Glutamatergic neuron (in vitro differentiated cells): Measurements from ENCODE around the gene INPP5F. TPM values are rescaled to one million over a fixed set of nuclear protein-coding genes. Genes with fewer than 3 reads are reported as not detected.

Experiments used
- DNase-seq: peaks from one replicate; pipeline ENCODE4 v3.0.0; 2022
- H3K27ac Mint-ChIP-seq: one replicate; pipeline ENCODE4 v1.8.0; 2020; ENCODE audit warnings: mild to moderate bottlenecking, mixed read lengths, inconsistent platforms; ENCODE audit not compliant: unreplicated experiment
- H3K27me3 Mint-ChIP-seq: one replicate; pipeline ENCODE4 v1.8.0; 2020; ENCODE audit warnings: mild to moderate bottlenecking, moderate library complexity, mixed read lengths, inconsistent platforms; ENCODE audit not compliant: unreplicated experiment
- H3K36me3 Mint-ChIP-seq: one replicate; pipeline ENCODE4 v1.8.0; 2020; ENCODE audit warnings: mild to moderate bottlenecking, mixed read lengths, inconsistent platforms; ENCODE audit not compliant: unreplicated experiment
- H3K4me1 Mint-ChIP-seq: one replicate; pipeline ENCODE4 v1.8.0; 2020; ENCODE audit warnings: mild to moderate bottlenecking, low read depth, mixed read lengths, inconsistent platforms; ENCODE audit not compliant: unreplicated experiment
- H3K4me3 Mint-ChIP-seq: one replicate; pipeline ENCODE4 v1.8.0; 2020; ENCODE audit warnings: mild to moderate bottlenecking, mixed read lengths, inconsistent platforms; ENCODE audit not compliant: unreplicated experiment
- H3K9me3 Mint-ChIP-seq: one replicate; pipeline ENCODE4 v1.8.0; 2020; ENCODE audit warnings: mild to moderate bottlenecking, moderate library complexity, mixed read lengths, inconsistent platforms; ENCODE audit not compliant: unreplicated experiment
- total RNA-seq: library from RNA; stranded (reverse); fragmentation: NEBNext Ultra II Directional; extraction: Animal tissue kit (Norgen Biotek cat#: 25700); gene quantifications from one replicate; pipeline ENCODE4 v1.2.1, GENCODE V29; 2021; ENCODE audit not compliant: unreplicated experiment
- TF ChIP-seq, protein P1 (sequence below): fragments of 200-600 bp; sonication (generic); IDR thresholded peaks from one replicate; pipeline ENCODE4 v1.5.0; 2021; ENCODE audit not compliant: partially characterized antibody, unreplicated experiment

Gene INPP5F
- total RNA-seq, 1 donor from 2014 or later: 186 TPM

DNA sequence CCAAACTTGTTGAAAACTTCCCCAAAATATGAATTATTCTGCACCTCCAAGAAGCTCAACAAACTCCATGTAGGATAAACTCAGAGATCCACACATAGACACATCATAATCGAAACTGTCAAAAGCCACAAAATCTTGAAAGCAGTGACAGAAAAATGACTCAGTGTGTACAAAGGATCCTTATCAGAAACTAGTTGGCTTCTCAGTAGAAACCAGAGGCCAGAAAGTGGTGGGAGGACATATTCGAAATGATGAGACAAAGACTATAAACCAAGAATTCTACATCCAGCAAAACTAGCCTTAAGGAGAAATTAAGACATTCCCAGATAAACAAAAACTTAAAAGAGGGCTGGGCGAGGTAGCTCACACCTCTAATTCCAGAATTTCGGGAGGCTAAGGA is 108.3 kb downstream of the INPP5F start:
- Mint-ChIP-seq H3K36me3 (no peaks in the 10 kb centered on the region), H3K27me3 (no peaks in the 10 kb centered on the region), H3K27ac (no peak overlapping the region), H3K4me3 (no peak overlapping the region), H3K4me1 (peaks cover under 1% of the 10 kb centered on the region), H3K9me3 (no peaks in the 10 kb centered on the region)
- TF ChIP-seq, protein P1, sequence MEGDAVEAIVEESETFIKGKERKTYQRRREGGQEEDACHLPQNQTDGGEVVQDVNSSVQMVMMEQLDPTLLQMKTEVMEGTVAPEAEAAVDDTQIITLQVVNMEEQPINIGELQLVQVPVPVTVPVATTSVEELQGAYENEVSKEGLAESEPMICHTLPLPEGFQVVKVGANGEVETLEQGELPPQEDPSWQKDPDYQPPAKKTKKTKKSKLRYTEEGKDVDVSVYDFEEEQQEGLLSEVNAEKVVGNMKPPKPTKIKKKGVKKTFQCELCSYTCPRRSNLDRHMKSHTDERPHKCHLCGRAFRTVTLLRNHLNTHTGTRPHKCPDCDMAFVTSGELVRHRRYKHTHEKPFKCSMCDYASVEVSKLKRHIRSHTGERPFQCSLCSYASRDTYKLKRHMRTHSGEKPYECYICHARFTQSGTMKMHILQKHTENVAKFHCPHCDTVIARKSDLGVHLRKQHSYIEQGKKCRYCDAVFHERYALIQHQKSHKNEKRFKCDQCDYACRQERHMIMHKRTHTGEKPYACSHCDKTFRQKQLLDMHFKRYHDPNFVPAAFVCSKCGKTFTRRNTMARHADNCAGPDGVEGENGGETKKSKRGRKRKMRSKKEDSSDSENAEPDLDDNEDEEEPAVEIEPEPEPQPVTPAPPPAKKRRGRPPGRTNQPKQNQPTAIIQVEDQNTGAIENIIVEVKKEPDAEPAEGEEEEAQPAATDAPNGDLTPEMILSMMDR: no peak
- DNase-seq: no peak

GRCh38 chr10:119845656-119846055 is 119.8 kb downstream of the INPP5F start:
- Mint-ChIP-seq H3K4me3 (no peak overlapping the region), H3K4me1 (no peaks in the 10 kb centered on the region), H3K27me3 (no peaks in the 10 kb centered on the region), H3K36me3 (no peaks in the 10 kb centered on the region), H3K27ac (no peak overlapping the region), H3K9me3 (no peaks in the 10 kb centered on the region)
- TF ChIP-seq, protein P1: no peak
- no peak for DNase-seq

GRCh38 chr10:119849031-119849789 is 123.4 kb downstream of the INPP5F start:
- no peaks in the 10 kb centered on the region for H3K9me3 Mint-ChIP-seq
- no peaks in the 10 kb centered on the region for H3K4me1 Mint-ChIP-seq
- H3K27ac Mint-ChIP-seq: no peak overlapping the region
- no peaks in the 10 kb centered on the region for H3K27me3 Mint-ChIP-seq
- no peak for DNase-seq
- TF ChIP-seq, protein P1: no peak
- no peak overlapping the region for H3K4me3 Mint-ChIP-seq
- H3K36me3 Mint-ChIP-seq: no peaks in the 10 kb centered on the region

DNA sequence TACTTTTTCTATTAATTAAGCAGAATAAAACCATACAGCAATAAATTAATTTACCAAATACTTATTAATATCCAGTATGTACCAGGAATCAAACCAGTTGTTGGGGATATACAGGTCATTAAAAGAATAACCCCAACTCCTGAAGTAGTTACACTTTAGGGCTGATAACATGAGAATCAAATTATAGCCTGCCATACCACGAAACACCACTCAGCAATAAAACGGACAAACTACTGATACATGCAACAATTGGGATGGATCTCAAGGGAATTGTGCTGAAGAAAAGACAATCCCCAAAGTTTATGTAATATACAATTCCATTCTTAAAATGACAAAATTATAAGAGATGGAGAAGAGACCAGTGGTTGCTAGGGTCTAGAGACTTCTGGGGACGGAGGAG is 124.1 kb downstream of the INPP5F start:
- DNase-seq: no peak
- TF ChIP-seq, protein P1: no peak
- Mint-ChIP-seq H3K27me3 (no peaks in the 10 kb centered on the region), H3K4me3 (peak overlapping the region; percentile 25), H3K36me3 (no peaks in the 10 kb centered on the region), H3K9me3 (no peaks in the 10 kb centered on the region), H3K4me1 (no peaks in the 10 kb centered on the region), H3K27ac (no peak overlapping the region)

- DNase-seq: no peak
- TF ChIP-seq, protein P1: no peak
- no peaks in the 10 kb centered on the region for H3K4me1 Mint-ChIP-seq
- no peaks in the 10 kb centered on the region for H3K27me3 Mint-ChIP-seq
- no peaks in the 10 kb centered on the region for H3K36me3 Mint-ChIP-seq
- no peak overlapping the region for H3K27ac Mint-ChIP-seq
- H3K9me3 Mint-ChIP-seq: no peaks in the 10 kb centered on the region
- H3K4me3 Mint-ChIP-seq: no peak overlapping the region
These were observed 126.4 kb downstream of the INPP5F start for GRCh38 chr10:119852277-119852676.
